K562 (cell line): ENCODE measurements around the gene CPTP. TPM values are rescaled to one million over a fixed set of nuclear protein-coding genes. Genes with fewer than 3 reads are reported as not detected.

Experiments
- ATAC-seq: fragments of 200-7000 bp; cut with Tn5 transposase; 3 replicates; pipeline ENCODE4 v1.9.1; 2020; ENCODE audit warnings: moderate library complexity
- BruUV-seq: library from RNA; stranded (reverse); fragments of 400-500 nt; replicated peaks from 2 replicates; lab custom pipeline; 2021; lab: Mats Ljungman, UMichigan
- CTCF ChIA-PET: fragments of 300-600 bp; formaldehyde crosslinking; extraction: SDS; loops from one replicate; lab custom pipeline; 2021; ENCODE audit warnings: low intra/inter-chr PET ratio; lab: Yijun Ruan, JAX
- POLR2A ChIA-PET: fragments of 300-600, 350-650 bp; sonication (Branson Sonifier 250); formaldehyde crosslinking; extraction: SDS; loops from one replicate; lab custom pipeline; 2021; ENCODE audit warnings: antibody characterized with exemption, inconsistent platforms; lab: Yijun Ruan, JAX
- DNase-seq, 4 experiments: peaks; one replicate each; pipeline versions ENCODE4 v3.0.0 to v3.0.0-alpha.2; 2011 to 2018; ENCODE audit warnings: low spot score in 3 of 4, mixed read lengths in 3 of 4; ENCODE audit errors: extremely low read depth in 1 of 4
- FAIRE-seq: peaks from 2 replicates; lab custom pipeline; 2011; peaks lifted over from hg19 to GRCh38; lab: Jason Lieb, UNC
- H2AFZ ChIP-seq: 2 replicates; pipeline ENCODE4 v1.6.0; 2011; ENCODE audit warnings: low read depth, low read length, control low read depth, inconsistent platforms
- H3K27ac ChIP-seq: fragments of 200-600 bp; 3 replicates; pipeline ENCODE4 v1.8.0; 2011; ENCODE audit warnings: low read depth, mild to moderate bottlenecking, control low read depth, inconsistent platforms, low read length, moderate library complexity, mixed read lengths; ENCODE audit errors: extremely low read depth
- H3K27me3 ChIP-seq, 2 experiments: fragments of 300-600 bp in 1 of 2; 2 replicates in 1 of 2; 3 replicates in 1 of 2; pipeline versions ENCODE4 v1.6.0 to v1.8.0; 2011; ENCODE audit warnings: inconsistent platforms in 2 of 2, low read length in 2 of 2, mild to moderate bottlenecking in 1 of 2, mixed read lengths in 1 of 2, moderate library complexity in 1 of 2; ENCODE audit not compliant: control insufficient read depth in 2 of 2, insufficient read depth in 2 of 2
- H3K36me3 ChIP-seq: fragments of 300-600 bp; 3 replicates; pipeline ENCODE4 v1.8.0; 2011; ENCODE audit warnings: mild to moderate bottlenecking, low read length, inconsistent platforms; ENCODE audit not compliant: control insufficient read depth, insufficient read depth
- H3K4me1 ChIP-seq, 2 experiments: fragments of 200-600 bp in 1 of 2; replicated peaks in 1 of 2; 2 replicates in 1 of 2; 3 replicates in 1 of 2; pipeline versions ENCODE4 v1.5.1 to v1.8.0; 2011; ENCODE audit warnings: inconsistent platforms in 2 of 2, low read length in 2 of 2, mild to moderate bottlenecking in 1 of 2, mixed read lengths in 1 of 2, moderate library complexity in 1 of 2; ENCODE audit not compliant: control insufficient read depth in 2 of 2, insufficient read depth in 2 of 2
- H3K4me2 ChIP-seq: 2 replicates; pipeline ENCODE4 v1.6.1; 2011; ENCODE audit warnings: low read length, control low read depth, inconsistent platforms, mixed read lengths; ENCODE audit not compliant: insufficient read depth
- H3K4me3 ChIP-seq: fragments of 200-600 bp; sonication (generic), shearing (Covaris generic); 2 replicates; pipeline ENCODE4 v1.5.1; 2016; ENCODE audit warnings: control low read depth, inconsistent platforms
- H3K79me2 ChIP-seq: fragments of 200-600 bp; 3 replicates; pipeline ENCODE4 v1.8.0; 2011; ENCODE audit warnings: low read length, inconsistent platforms; ENCODE audit not compliant: control insufficient read depth, insufficient read depth
- H3K9ac ChIP-seq, 2 experiments: 2 replicates each; pipeline versions ENCODE4 v1.6.0 to v1.6.1; 2011; ENCODE audit warnings: low read depth in 2 of 2, low read length in 2 of 2, control low read depth in 1 of 2, inconsistent platforms in 1 of 2, mild to moderate bottlenecking in 1 of 2, mixed read lengths in 1 of 2; ENCODE audit not compliant: insufficient read depth in 1 of 2
- H3K9me1 ChIP-seq: one replicate; pipeline ENCODE4 v1.6.0; 2011; ENCODE audit warnings: inconsistent platforms, mild to moderate bottlenecking, low read length, moderate library complexity; ENCODE audit not compliant: control insufficient read depth, insufficient read depth
- H3K9me3 ChIP-seq: replicated peaks from 2 replicates; pipeline ENCODE4 v1.5.1; 2011; ENCODE audit warnings: low read depth, low read length, inconsistent platforms; ENCODE audit not compliant: control insufficient read depth, insufficient read depth
- H4K20me1 ChIP-seq: replicated peaks from 2 replicates; pipeline ENCODE4 v1.6.1; 2011; ENCODE audit warnings: low read length, inconsistent platforms, mixed read lengths; ENCODE audit not compliant: control insufficient read depth, insufficient read depth
- ARHGAP35 ChIP-seq: fragments of 450-650 bp; IDR thresholded peaks from 2 replicates; pipeline ENCODE4 v1.6.1; 2018; ENCODE audit not compliant: partially characterized antibody
- BHLHE40 ChIP-seq: IDR thresholded peaks from 2 replicates; pipeline ENCODE4 v1.6.1; 2011; ENCODE audit warnings: low read length, improper control_type of control experiment
- BRD4 ChIP-seq: fragments of 200-600 bp; sonication (generic); IDR thresholded peaks from 2 replicates; pipeline ENCODE4 v1.6.1; 2017; ENCODE audit warnings: inconsistent platforms
- CSDE1 ChIP-seq, 2 experiments: fragments of 450-650 bp; IDR thresholded peaks; 2 replicates each; pipeline ENCODE4 v1.6.1; 2016; ENCODE audit warnings: mild to moderate bottlenecking in 1 of 2
- ELF1 ChIP-seq: fragments of 200-800 bp; sonication (Bioruptor generic); IDR thresholded peaks from 2 replicates; pipeline ENCODE4 v1.6.1; 2016; ENCODE audit warnings: missing genetic modification characterization, missing compliant biosample characterization
- ESRRA ChIP-seq: fragments of 450-650 bp; IDR thresholded peaks from 2 replicates; pipeline ENCODE4 v1.6.1; 2014; ENCODE audit warnings: low read depth, mild to moderate bottlenecking, moderate library complexity, borderline replicate concordance
- FOXP1 ChIP-seq: sonication (generic); formaldehyde crosslinking; IDR thresholded peaks from 2 replicates; pipeline ENCODE4 v1.8.0; 2022; ENCODE audit warnings: mild to moderate bottlenecking, missing genetic modification reagents
- GABPA ChIP-seq: fragments of 200-800 bp; sonication (Bioruptor generic); conservative IDR thresholded peaks from 2 replicates; pipeline ENCODE4 v1.6.1; 2016; ENCODE audit warnings: low read depth, missing genetic modification characterization, missing compliant biosample characterization
- KLF16 ChIP-seq: IDR thresholded peaks from 2 replicates; pipeline ENCODE4 v1.6.1; 2016; ENCODE audit warnings: antibody characterized with exemption
- PKNOX1 ChIP-seq: fragments of 450-650 bp; IDR thresholded peaks from 2 replicates; pipeline ENCODE4 v1.6.1; 2016
- REST ChIP-seq, 2 experiments: fragments of 450-650 bp; formaldehyde crosslinking in 1 of 2; IDR thresholded peaks; 2 replicates each; pipeline versions ENCODE4 v1.4.0 to v1.6.1; 2014 to 2020; ENCODE audit warnings: mild to moderate bottlenecking in 2 of 2, borderline replicate concordance in 1 of 2, low read depth in 1 of 2
- WGBS: fragments of 100-300 bp; shearing (Covaris generic); methylation state at CpG from one replicate; pipeline ENCODE4 v1.1.6; 2016; ENCODE audit warnings: low coverage, mixed read lengths; ENCODE audit not compliant: insufficient coverage; ENCODE audit errors: missing lambda C conversion rate; 5-methylcytosine and 5-hydroxymethylcytosine counted together
- in situ Hi-C: fragments of 300-500 bp; cut with MboI; formaldehyde crosslinking; loops from 4 replicates; pipeline ENCODE4 v1.15.0; 2018; ENCODE audit warnings: inconsistent platforms, mixed read lengths
- intact Hi-C: fragments of 100-400 bp; cut with micrococcal nuclease; formaldehyde crosslinking; loops from 2 replicates; pipeline ENCODE4 v1.14.2; 2022
- polyA plus RNA-seq, 8 experiments: library from polyadenylated mRNA; depleted of rRNA in 4 of 8; stranded (reverse) in 5 of 8; unstranded in 3 of 8; fragments of >200 nt; fragmentation: Nextera tagmentation in 2 of 8; fragmentation: Illumina TruSeq in 1 of 8; extraction: Ambion mirVana in 2 of 8; extraction: Trizol in 1 of 8; gene quantifications; 2 replicates each; pipeline versions ENCODE4 v1.2.1 to v1.2.3, GENCODE V29; 2011 to 2014; ENCODE audit warnings: inconsistent platforms in 1 of 8, missing spikeins in 1 of 8
- total RNA-seq, 7 experiments: library from RNA; depleted of rRNA in 6 of 7; stranded (reverse); fragments of >200 nt in 6 of 7; fragmentation: Illumina TruSeq in 2 of 7; extraction: Trizol in 2 of 7; gene quantifications; 2 replicates each; pipeline versions ENCODE4 v1.2.1 to v1.2.3, GENCODE V29; 2011 to 2021; ENCODE audit warnings: low replicate concordance in 1 of 7

CPTP gene
- total and polyA plus RNA-seq, 9 of the 15 experiments (the other 6 are each of a cell fraction or from before 2014, with no cell fraction given): 0.11 to 25.8 (median 3.5) TPM

DNA sequence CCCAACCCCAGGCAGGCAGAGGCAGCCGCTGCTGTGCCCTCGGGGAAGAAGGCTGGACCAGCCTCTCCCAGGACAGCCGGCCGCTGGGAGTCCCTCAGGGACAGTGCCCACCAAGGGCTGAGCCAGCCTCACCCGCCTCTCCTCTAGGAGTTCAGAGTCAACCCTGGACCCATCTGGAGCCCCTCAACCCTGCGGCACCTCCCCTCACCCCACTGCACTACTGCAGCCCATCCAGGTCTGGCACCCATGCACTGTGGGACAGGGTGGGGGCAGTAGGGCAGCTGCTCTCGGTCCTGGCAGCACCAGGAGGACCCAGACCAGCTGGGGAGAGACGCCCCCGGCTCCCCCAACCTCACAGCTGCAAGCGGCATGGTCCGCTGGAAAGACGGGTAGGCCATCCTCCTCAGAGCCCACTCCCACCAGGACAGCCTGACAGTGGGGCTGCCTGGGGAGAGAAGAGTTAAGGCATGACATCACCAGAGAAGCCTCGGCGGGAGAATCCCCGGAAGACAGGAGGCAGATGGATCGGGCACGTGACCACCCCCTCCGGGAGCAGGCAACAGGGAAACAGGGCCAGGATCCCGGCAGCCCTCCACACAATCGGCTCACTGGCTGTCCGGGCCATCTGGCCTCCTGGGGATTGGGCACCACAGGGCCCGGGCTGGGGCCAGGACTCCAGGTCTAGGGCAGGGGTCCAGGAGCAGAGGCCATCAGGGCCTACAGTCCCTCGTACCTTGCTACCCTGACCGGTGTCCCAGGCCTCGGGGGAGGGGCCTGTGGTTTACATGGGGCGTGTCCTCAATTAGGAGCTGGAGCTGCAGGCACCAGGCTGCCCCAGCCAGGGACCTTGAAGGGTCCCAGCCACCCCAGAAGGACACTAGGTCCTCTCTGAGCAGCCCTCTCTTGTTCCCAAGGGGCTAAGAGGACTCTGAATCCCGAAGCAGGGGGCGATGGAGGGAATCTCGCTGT, 20.0 kb upstream of the CPTP start:
- H3K4me3 ChIP-seq: peak overlapping the region; percentile 94
- FAIRE-seq (peak; percentile 51), DNase-seq (peak; percentile 52 to 84 (median 58)), ATAC-seq (peak; percentile 25)
- peak overlapping the region; percentile 61 for H2AFZ ChIP-seq
- intact Hi-C loops (loop anchor here (5.0 to 10.0 kb wide), 2 partner anchors 73 to 920 kb away; partner anchors contain the start of genes AURKAIP1 and SKI), in situ Hi-C loops (no loop called here)
- peaks cover 16% of the 10 kb centered on the region for H3K9me1 ChIP-seq
- H3K36me3 ChIP-seq: peaks cover 9% of the 10 kb centered on the region; the same call in 2 of the 3 replicates
- POLR2A ChIA-PET: interaction anchor here (0.6 to 1.4 kb wide), 5 partner anchors 10 to 277 kb away, joined by 3 to 7 read pairs (median 3); no protein-coding TSS in a partner anchor
- WGBS: 37% methylated on average over 29 of the region's 29 CpGs
- H3K27ac ChIP-seq: peak overlapping the region; percentile 62
- H3K79me2 ChIP-seq: peaks cover 45% of the 10 kb centered on the region
- H3K4me2 ChIP-seq: peak overlapping the region; percentile 75
- H3K4me1 ChIP-seq: peaks cover 35 to 89% of the 10 kb centered on the region in 2 experiments
- H3K27me3 ChIP-seq: no peaks in the 10 kb centered on the region
- H3K9ac ChIP-seq: peak overlapping the region; percentile 57 to 97
- peaks cover 28% of the 10 kb centered on the region; the same call in 1 of the 2 replicates for H4K20me1 ChIP-seq
- CTCF ChIA-PET: no interaction called here
- no TSS peak for BruUV-seq
- no peaks in the 10 kb centered on the region for H3K9me3 ChIP-seq
- TF ChIP-seq ARHGAP35: no peak
- TF ChIP-seq PKNOX1: no peak
- TF ChIP-seq CSDE1 (IDR thresholded peaks at IDR 0.05): no peak
- peak; percentile 53 for TF ChIP-seq REST (IDR thresholded peaks at IDR 0.05; ENCODE audit: borderline replicate concordance)
- TF ChIP-seq REST (CRISPR knock-in tag; IDR thresholded peaks at IDR 0.05; ENCODE audit: low read depth): no peak
- TF ChIP-seq FOXP1: no peak
- peak; percentile 34; the same call in 1 of the 2 replicates for TF ChIP-seq ESRRA
- TF ChIP-seq ELF1 (tag): peak; percentile 72; the same call in 1 of the 2 replicates
- TF ChIP-seq GABPA (tag): peak; percentile 40; the same call in 1 of the 2 replicates
- no peak for TF ChIP-seq KLF16
- TF ChIP-seq BRD4: no peak
- peak; percentile 95 for TF ChIP-seq BHLHE40
